Heart left ventricle (tissue), 16 donors: ENCODE data around the gene NBAS. TPM values are rescaled to one million over a fixed set of nuclear protein-coding genes. Genes with fewer than 3 reads are reported as not detected.

ENCODE experiments used
- ATAC-seq, 4 donors: fragments of 200-7000 bp; cut with Tn5 transposase; one replicate each; pipeline ENCODE4 v1.9.1; 2020 to 2022; ENCODE audit warnings: moderate library complexity in 4 of 4, mild to moderate bottlenecking in 3 of 4, moderate number of reproducible peaks in 1 of 4
- DNase-seq, 5 donors: peaks; one replicate each; pipeline ENCODE4 v3.0.0-alpha.2; 2020
- H3K27ac ChIP-seq, 12 donors: fragments of 200-600 bp; sonication (generic) in 4 of 12; one replicate each; pipeline versions ENCODE4 v1.5.0 to v1.8.0; 2016 to 2022; ENCODE audit warnings: mild to moderate bottlenecking in 2 of 12
- H3K27me3 ChIP-seq, 9 donors: fragments of 200-600 bp; sonication (generic) in 2 of 9; one replicate each; pipeline versions ENCODE4 v1.5.1 to v1.8.0; 2016 to 2022; ENCODE audit warnings: mild to moderate bottlenecking in 3 of 9
- H3K36me3 ChIP-seq, 9 donors: fragments of 200-600 bp; sonication (generic) in 2 of 9; one replicate each; pipeline versions ENCODE4 v1.5.0 to v1.8.0; 2018 to 2022; ENCODE audit warnings: mild to moderate bottlenecking in 2 of 9
- H3K4me1 ChIP-seq, 12 donors: fragments of 200-600 bp; sonication (generic) in 4 of 12; one replicate each; pipeline versions ENCODE4 v1.5.0 to v1.8.0; 2016 to 2022; ENCODE audit warnings: mild to moderate bottlenecking in 3 of 12
- H3K4me3 ChIP-seq, 12 donors: fragments of 200-600 bp; sonication (generic) in 4 of 12; one replicate each; pipeline versions ENCODE4 v1.5.0 to v1.8.0; 2017 to 2022; ENCODE audit warnings: mild to moderate bottlenecking in 9 of 12, moderate library complexity in 4 of 12
- H3K9me3 ChIP-seq, 12 donors: fragments of 200-600 bp; sonication (generic) in 4 of 12; one replicate each; pipeline versions ENCODE4 v1.5.0 to v1.8.0; 2016 to 2022; ENCODE audit warnings: mild to moderate bottlenecking in 1 of 12
- POLR2A ChIP-seq, 2 donors: fragments of 450-650 bp; IDR thresholded peaks; one replicate each; pipeline ENCODE4 v1.6.1; 2017; ENCODE audit warnings: antibody characterized with exemption in 2 of 2, mild to moderate bottlenecking in 2 of 2, moderate library complexity in 2 of 2
- WGBS, 4 donors: extraction: QIAGEN DNeasy Blood & Tissue Kit in 2 of 4; methylation state at CpG; one replicate each; pipeline versions ENCODE4 v1.1.5 to v1.1.7; 2013 to 2018; 5-methylcytosine and 5-hydroxymethylcytosine counted together
- intact Hi-C, 10 donors: fragments of 100-400 bp; cut with DNase I; formaldehyde crosslinking; loops; one replicate each; pipeline versions ENCODE4 v1.11.1 to v1.14.2; 2022
- polyA plus RNA-seq, 2 donors: library from polyadenylated mRNA; stranded (reverse); fragments of 200-250 nt; gene quantifications; one replicate each; pipeline ENCODE4 v1.2.3, GENCODE V29; 2013
- total RNA-seq, 9 donors: library from RNA; depleted of rRNA in 2 of 9; stranded (reverse); fragments of >200 nt in 2 of 9; fragmentation: NEBNext Ultra II Directional in 3 of 9; extraction: Animal tissue kit (Norgen Biotek cat#: 25700) in 3 of 9; gene quantifications; one replicate each; pipeline versions ENCODE4 v1.1.0 to v1.2.4, GENCODE V29; 2016 to 2023
- TF ChIP-seq, protein P1 (sequence below), 12 donors: fragments of 200-600 bp; sonication (generic) in 4 of 12; IDR thresholded peaks; one replicate each; pipeline versions ENCODE4 v1.5.0 to v1.8.0; 2018 to 2022; ENCODE audit warnings: antibody characterized with exemption in 12 of 12, mild to moderate bottlenecking in 5 of 12
- donor health status: ischemic (EF 13 %, LVEDD 7.1; RV severe dilation, severe dysfunction).
- donor health status: healthy with polysubstance abuse.
- donor health status: DM: no; HTN: yes; CAD: no.
- donor health status: DM: no; HTN: no; CAD: no.
- donor health status: ischemic (EF 25% LVEDD 6.9; RV normal size, moderate dysfunction).
- donor health status: ischemic (EF 25% LVEDD 5.7; RV mildly dilated, moderate dysfunction).
- donor health status: healthy.
- donor health status: DM: yes; HTN: yes; CAD: no.
- donor health status: ischemic (EF 35%, LVEDD 5.7; RV mildly dilated, moderate dysfunction).
- donor health status: nonischemic (EF 11% LVEDD 7.7; RV severe dilation, severe dysfunction).
- donor health status: DM: yes; HTN: yes; CAD: no.
- donor health status: PGD.
- donor health status: ischemic (EF 29% LVEDD 5.4; RV normal size, mild dysfunction).
- donor health status: nonischemic (EF 23%, LVEDD 6.1; RV moderate dilation, normal function).

NBAS gene
- total and polyA plus RNA-seq, 11 donors = 23.1 to 63.0 (median 50.5) TPM

DNA sequence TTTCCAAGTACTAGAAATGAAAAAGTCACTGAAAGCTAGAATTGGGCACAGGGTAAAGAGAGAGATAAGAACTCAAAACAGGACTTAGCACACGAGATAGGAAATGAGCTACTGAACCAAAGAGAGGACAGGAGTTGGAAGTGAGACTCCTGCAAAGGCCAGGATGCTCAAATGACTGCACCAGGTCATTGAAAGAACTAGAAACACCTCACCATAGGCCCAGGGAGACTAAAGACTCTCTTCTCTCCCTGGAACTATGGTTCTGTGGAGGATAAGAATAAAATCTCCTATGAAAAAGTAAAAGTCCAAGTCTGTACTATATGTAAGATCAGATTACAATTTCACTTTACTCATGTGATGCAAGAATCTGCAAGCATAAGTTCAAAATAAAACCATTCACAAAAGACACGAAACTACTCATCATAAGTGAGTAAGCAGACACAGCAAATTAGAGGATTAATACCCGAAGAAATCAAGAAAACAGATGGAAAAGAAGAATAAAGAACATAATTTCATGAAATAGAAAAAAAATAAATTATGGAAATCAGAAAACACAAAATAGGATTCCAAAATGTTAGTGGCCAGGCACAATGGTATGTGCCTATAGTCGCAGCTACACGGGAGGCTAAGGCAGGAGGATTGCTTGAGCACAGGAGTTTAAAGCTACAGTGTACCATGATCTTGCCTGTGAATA is 6.5 kb downstream of the NBAS start:
- TF ChIP-seq, protein P1, sequence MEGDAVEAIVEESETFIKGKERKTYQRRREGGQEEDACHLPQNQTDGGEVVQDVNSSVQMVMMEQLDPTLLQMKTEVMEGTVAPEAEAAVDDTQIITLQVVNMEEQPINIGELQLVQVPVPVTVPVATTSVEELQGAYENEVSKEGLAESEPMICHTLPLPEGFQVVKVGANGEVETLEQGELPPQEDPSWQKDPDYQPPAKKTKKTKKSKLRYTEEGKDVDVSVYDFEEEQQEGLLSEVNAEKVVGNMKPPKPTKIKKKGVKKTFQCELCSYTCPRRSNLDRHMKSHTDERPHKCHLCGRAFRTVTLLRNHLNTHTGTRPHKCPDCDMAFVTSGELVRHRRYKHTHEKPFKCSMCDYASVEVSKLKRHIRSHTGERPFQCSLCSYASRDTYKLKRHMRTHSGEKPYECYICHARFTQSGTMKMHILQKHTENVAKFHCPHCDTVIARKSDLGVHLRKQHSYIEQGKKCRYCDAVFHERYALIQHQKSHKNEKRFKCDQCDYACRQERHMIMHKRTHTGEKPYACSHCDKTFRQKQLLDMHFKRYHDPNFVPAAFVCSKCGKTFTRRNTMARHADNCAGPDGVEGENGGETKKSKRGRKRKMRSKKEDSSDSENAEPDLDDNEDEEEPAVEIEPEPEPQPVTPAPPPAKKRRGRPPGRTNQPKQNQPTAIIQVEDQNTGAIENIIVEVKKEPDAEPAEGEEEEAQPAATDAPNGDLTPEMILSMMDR (IDR thresholded peaks at IDR 0.05) = no peak
- no peak for TF ChIP-seq POLR2A (IDR thresholded peaks at IDR 0.05)
- Histone ChIP-seq H3K27ac (no peak overlapping the region), H3K27me3 (no peaks in the 10 kb centered on the region), H3K4me3 (no peak overlapping the region), H3K9me3 (no peaks in the 10 kb centered on the region), H3K4me1 (peaks cover 0 to 22% (median 14%) of the 10 kb centered on the region in 12 donors), H3K36me3 (peaks cover 0 to 71% (median 41%) of the 10 kb centered on the region in 9 donors)
- DNase-seq (no peak), ATAC-seq (no peak)
- intact Hi-C loops = no loop called here
- 78 to 87% (median 82%) methylated on average over 5 of the region's 5 CpGs for WGBS, 4 donors

DNA sequence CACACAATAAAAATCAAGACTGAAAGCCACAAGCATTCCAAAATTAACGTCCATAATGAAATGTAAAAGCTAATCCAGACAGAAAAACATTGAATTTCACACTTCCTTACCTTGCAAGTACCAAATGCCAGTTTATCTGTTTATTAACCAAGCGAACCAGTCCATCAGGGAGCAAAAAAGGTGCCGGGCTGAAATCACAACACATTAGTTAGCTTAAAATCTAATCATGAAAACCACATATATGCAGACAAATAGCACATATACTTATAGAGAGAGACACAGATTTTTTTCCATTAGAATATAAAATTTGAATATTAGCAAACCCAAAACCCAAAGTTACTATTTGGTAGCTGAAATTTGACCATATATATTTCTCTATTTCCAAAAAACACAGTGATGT is 7.2 kb downstream of the NBAS start:
- H3K27ac ChIP-seq = no peak overlapping the region
- no peak for ATAC-seq
- 91 to 94% (median 92%) methylated on average over 3 of the region's 3 CpGs for WGBS, 4 donors
- H3K4me3 ChIP-seq = no peak overlapping the region
- H3K36me3 ChIP-seq = peaks cover 0 to 78% (median 47%) of the 10 kb centered on the region in 9 donors
- peaks cover 0 to 15% (median 8%) of the 10 kb centered on the region in 12 donors for H3K4me1 ChIP-seq
- H3K9me3 ChIP-seq = no peaks in the 10 kb centered on the region
- no peak for DNase-seq
- TF ChIP-seq, protein P1 (IDR thresholded peaks at IDR 0.05) = no peak
- TF ChIP-seq POLR2A (IDR thresholded peaks at IDR 0.05) = no peak
- intact Hi-C loops = no loop called here
- H3K27me3 ChIP-seq = no peaks in the 10 kb centered on the region

DNA sequence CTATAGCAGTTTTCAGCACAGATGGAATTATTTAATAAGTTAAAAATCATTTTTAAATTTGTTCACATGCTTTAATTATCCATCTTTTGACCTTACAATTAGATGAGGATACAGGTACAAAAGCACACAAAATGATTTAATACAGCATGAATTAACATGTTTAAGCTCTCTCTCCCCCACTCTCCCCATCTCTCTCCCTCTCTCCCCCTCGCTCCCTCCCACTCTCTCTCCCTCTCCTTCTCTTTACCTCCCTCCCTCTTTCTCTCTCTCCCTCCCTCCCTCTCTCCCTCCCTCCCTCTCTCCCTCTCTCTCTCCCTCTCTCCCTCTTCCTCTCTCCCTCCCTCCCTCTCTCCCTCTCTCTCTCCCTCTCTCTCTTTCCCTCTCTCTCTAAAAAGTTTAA is 7.6 kb downstream of the NBAS start:
- 89 to 98% (median 97%) methylated on average over 1 of the region's 1 CpG for WGBS, 4 donors
- no peak for ATAC-seq
- no peaks in the 10 kb centered on the region for H3K9me3 ChIP-seq
- H3K36me3 ChIP-seq = peaks cover 0 to 83% (median 51%) of the 10 kb centered on the region in 9 donors
- TF ChIP-seq POLR2A (IDR thresholded peaks at IDR 0.05) = no peak
- TF ChIP-seq, protein P1 (IDR thresholded peaks at IDR 0.05) = no peak
- H3K27ac ChIP-seq = no peak overlapping the region
- no peak overlapping the region for H3K4me3 ChIP-seq
- DNase-seq = no peak
- H3K27me3 ChIP-seq = no peaks in the 10 kb centered on the region
- H3K4me1 ChIP-seq = peaks cover 0 to 11% (median 7%) of the 10 kb centered on the region in 12 donors
- intact Hi-C loops = no loop called here

DNA sequence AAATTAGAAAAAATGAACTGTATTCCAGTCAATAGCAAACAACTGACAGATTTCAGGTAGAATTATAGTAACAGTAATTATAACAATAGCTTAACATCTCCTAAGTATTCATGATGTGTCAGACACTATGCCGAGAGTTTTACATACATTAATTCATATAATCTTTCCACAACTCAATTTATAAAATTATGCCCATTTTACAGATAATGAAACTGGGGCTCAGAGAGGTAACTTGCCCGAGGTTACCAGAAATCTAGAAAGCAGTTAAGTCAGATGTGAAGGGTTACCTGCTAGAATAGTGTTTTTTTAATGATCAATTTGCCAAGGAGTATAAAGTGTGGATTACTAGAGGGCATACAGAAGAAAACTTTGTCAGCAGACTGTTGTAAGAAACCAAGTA is 12.2 kb downstream of the NBAS start:
- Histone ChIP-seq H3K27me3 (no peaks in the 10 kb centered on the region), H3K36me3 (peaks cover 0 to 68% (median 48%) of the 10 kb centered on the region in 9 donors), H3K27ac (no peak overlapping the region), H3K9me3 (no peaks in the 10 kb centered on the region), H3K4me3 (no peak overlapping the region), H3K4me1 (no peaks in the 10 kb centered on the region)
- TF ChIP-seq, protein P1 (IDR thresholded peaks at IDR 0.05) = no peak
- no peak for TF ChIP-seq POLR2A (IDR thresholded peaks at IDR 0.05)
- intact Hi-C loops = no loop called here
- ATAC-seq = no peak
- WGBS, 4 donors = 95 to 99% (median 96%) methylated on average over 2 of the region's 2 CpGs
- no peak for DNase-seq
